Epithelial cell of esophagus (primary cell): ENCODE results near the gene ARMH4.

ENCODE experiments used
- DNase-seq: peaks from one replicate; pipeline ENCODE4 v3.0.0; 2010; ENCODE audit warnings: low read depth
- H3K4me3 ChIP-seq: 2 replicates; pipeline ENCODE4 v1.5.1; 2011; ENCODE audit warnings: mild to moderate bottlenecking, low read length, control low read depth
- CTCF ChIP-seq: IDR thresholded peaks from 2 replicates; pipeline ENCODE4 v1.5.1; 2011; ENCODE audit warnings: low read depth, mild to moderate bottlenecking, low read length, control low read depth, inconsistent platforms; ENCODE audit not compliant: insufficient read depth; ENCODE audit errors: missing control alignments

The ARMH4 gene

GRCh38 chr14:57991353-57991752 lies 160.7 kb downstream of the ARMH4 start:
- TF ChIP-seq CTCF = no peak
- DNase-seq = no peak
- no peak overlapping the region for H3K4me3 ChIP-seq

GRCh38 chr14:57988445-57988844 lies 163.6 kb downstream of the ARMH4 start:
- TF ChIP-seq CTCF = no peak
- DNase-seq = no peak

DNA sequence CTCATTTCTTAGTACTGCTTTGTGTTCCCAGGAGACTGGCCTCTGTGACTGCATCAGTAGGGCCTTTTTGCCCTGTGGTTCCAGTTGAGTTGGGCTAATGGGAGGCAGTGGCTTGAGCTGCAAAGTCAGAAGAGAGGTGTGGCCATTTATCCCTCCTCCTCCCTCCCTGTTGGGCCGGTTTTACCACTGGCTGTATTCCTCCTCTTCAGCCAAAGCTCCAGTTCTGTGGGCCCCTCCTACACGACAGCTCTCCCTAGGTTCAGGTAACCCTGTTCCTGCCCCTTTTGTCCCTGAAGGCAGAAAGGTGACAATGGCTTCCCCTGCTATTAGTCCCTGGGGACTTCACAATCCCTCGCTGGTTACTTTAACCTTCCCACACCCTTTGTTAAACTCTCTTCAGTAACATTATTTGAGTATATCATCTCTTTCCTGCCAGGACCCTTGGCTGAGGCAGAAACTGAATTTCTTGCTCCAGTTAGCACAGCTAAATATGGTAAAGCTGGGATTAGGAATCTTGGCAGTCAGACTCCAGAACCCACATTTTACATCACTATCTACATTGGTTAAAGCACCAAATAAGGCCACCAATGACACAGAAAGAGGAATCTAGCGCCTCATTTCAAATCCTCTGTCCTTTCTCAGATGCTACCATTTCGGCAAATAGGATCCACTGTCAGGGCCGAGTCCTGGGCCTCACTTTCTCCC lies 164.3 kb downstream of the ARMH4 start:
- TF ChIP-seq CTCF = no peak

More at GRCh38 chr14:57988445-57988844, 163.6 kb downstream of the ARMH4 start:
- no peak overlapping the region for H3K4me3 ChIP-seq

GRCh38 chr14:57987051-57987450 lies 165.0 kb downstream of the ARMH4 start:
- DNase-seq = peak; percentile 25
- H3K4me3 ChIP-seq = no peak overlapping the region
- no peak for TF ChIP-seq CTCF

More for the DNA sequence above, 164.3 kb downstream of the ARMH4 start:
- DNase-seq = peak; percentile 40
- H3K4me3 ChIP-seq = no peak overlapping the region

GRCh38 chr14:57982804-57983634 lies 169.0 kb downstream of the ARMH4 start:
- no peak for TF ChIP-seq CTCF
- peak; percentile 16 for DNase-seq
- H3K4me3 ChIP-seq = no peak overlapping the region

DNA sequence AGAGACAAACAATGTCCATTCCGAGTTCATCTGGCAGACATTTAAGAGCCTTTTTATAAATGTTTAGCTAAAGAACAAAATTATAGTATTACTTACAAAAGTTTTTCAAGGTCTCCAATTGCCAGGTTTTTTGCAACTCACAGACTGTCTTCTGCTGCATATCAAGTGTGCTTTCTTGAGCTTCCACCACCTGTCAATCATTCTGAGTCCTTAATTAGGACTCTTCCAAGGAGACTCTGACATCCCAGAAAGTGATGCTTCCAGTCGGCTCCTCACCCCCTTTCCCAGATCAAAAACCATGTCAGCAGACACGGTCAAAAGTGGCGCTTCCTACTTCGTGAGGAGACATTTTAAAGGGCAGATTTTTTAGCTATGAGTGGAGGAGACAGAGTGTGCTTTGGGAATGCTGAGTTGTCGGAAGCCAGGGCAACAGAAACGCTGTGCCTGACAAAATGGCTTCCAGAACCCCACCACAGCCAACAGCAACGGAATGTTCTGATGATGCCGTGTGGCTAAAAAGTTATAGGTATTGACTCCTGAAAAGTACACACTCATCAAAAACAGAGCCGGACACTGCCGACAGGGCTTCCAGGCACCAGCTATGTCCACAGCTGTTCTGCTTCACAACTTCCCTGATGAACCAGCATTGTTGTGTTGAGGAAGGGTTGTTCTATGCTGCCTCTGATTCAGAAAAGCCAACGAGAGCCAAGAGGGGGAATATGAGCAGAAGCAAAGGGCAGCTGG lies 170.0 kb downstream of the ARMH4 start:
- no peak overlapping the region for H3K4me3 ChIP-seq
- no peak for DNase-seq
- no peak for TF ChIP-seq CTCF
